Effector memory CD4-positive, alpha-beta T cell (primary cell): ENCODE measurements around the gene PIP4K2A.
A peak's percentile ranks its signal among the peaks of the same experiment; 100 is the strongest.

Experiments used
- DNase-seq, 3 donors: peaks; one replicate each; pipeline ENCODE4 v3.0.0-alpha.2; 2020
- H3K27ac ChIP-seq: 2 replicates; pipeline ENCODE4 v1.7.0; 2013; ENCODE audit warnings: mild to moderate bottlenecking, low read length, moderate library complexity; ENCODE audit not compliant: insufficient read depth, poor library complexity, severe bottlenecking
- H3K27me3 ChIP-seq: replicated peaks from 2 replicates; pipeline ENCODE4 v1.7.0; 2013; ENCODE audit warnings: mild to moderate bottlenecking, low read length; ENCODE audit not compliant: insufficient read depth, control insufficient read depth, poor library complexity, severe bottlenecking
- H3K36me3 ChIP-seq: 2 replicates; pipeline ENCODE4 v1.7.0; 2013; ENCODE audit warnings: mild to moderate bottlenecking, low read length, moderate library complexity; ENCODE audit not compliant: control insufficient read depth, insufficient read depth
- H3K4me1 ChIP-seq: 2 replicates; pipeline ENCODE4 v1.7.0; 2013; ENCODE audit warnings: low read length, mild to moderate bottlenecking; ENCODE audit not compliant: control insufficient read depth, insufficient read depth, poor library complexity, severe bottlenecking
- H3K4me3 ChIP-seq: 2 replicates; pipeline ENCODE4 v1.7.0; 2013; ENCODE audit warnings: low read length, low read depth, mild to moderate bottlenecking; ENCODE audit not compliant: insufficient read depth, poor library complexity, severe bottlenecking
- H3K9me3 ChIP-seq: 2 replicates; pipeline ENCODE4 v1.7.0; 2013; ENCODE audit warnings: mild to moderate bottlenecking, low read length, moderate library complexity; ENCODE audit not compliant: control insufficient read depth

PIP4K2A gene

GRCh38 chr10:22712211-22712955 is 2.0 kb downstream of the PIP4K2A start:
- peak overlapping the region; percentile 81 for H3K27ac ChIP-seq
- peak overlapping the region; percentile 95 for H3K4me3 ChIP-seq
- H3K27me3 ChIP-seq, result no peaks in the 10 kb centered on the region
- H3K4me1 ChIP-seq, result peaks cover 43% of the 10 kb centered on the region
- no peaks in the 10 kb centered on the region for H3K36me3 ChIP-seq
- H3K9me3 ChIP-seq, result no peaks in the 10 kb centered on the region
- no peak for DNase-seq

- Histone ChIP-seq H3K4me3 (peak overlapping the region; percentile 3), H3K27me3 (no peaks in the 10 kb centered on the region), H3K9me3 (no peaks in the 10 kb centered on the region), H3K4me1 (peaks cover 49% of the 10 kb centered on the region), H3K36me3 (no peaks in the 10 kb centered on the region), H3K27ac (peak overlapping the region; percentile 43)
- no peak for DNase-seq
Observed at GRCh38 chr10:22711373-22711772, 3.0 kb downstream of the PIP4K2A start.

- peak overlapping the region; percentile 11 for H3K27ac ChIP-seq
- H3K36me3 ChIP-seq, result no peaks in the 10 kb centered on the region
- no peaks in the 10 kb centered on the region for H3K27me3 ChIP-seq
- no peaks in the 10 kb centered on the region for H3K9me3 ChIP-seq
- no peak overlapping the region for H3K4me3 ChIP-seq
- no peak for DNase-seq
- peaks cover 57% of the 10 kb centered on the region for H3K4me1 ChIP-seq
Observed at GRCh38 chr10:22710139-22710745, 4.1 kb downstream of the PIP4K2A start.

- Histone ChIP-seq H3K9me3 (no peaks in the 10 kb centered on the region), H3K27ac (no peak overlapping the region), H3K4me1 (peaks cover 53% of the 10 kb centered on the region), H3K36me3 (no peaks in the 10 kb centered on the region), H3K27me3 (no peaks in the 10 kb centered on the region), H3K4me3 (no peak overlapping the region)
- DNase-seq, result no peak
Observed at GRCh38 chr10:22708772-22709171, 5.6 kb downstream of the PIP4K2A start.

- H3K36me3 ChIP-seq, result no peaks in the 10 kb centered on the region
- no peak overlapping the region for H3K4me3 ChIP-seq
- peak overlapping the region; percentile 35 for H3K27ac ChIP-seq
- H3K9me3 ChIP-seq, result no peaks in the 10 kb centered on the region
- H3K27me3 ChIP-seq, result no peaks in the 10 kb centered on the region
- peaks cover 60% of the 10 kb centered on the region for H3K4me1 ChIP-seq
- DNase-seq, result no peak
Observed at GRCh38 chr10:22705527-22705926, 8.9 kb downstream of the PIP4K2A start.

GRCh38 chr10:22704942-22705341 is 9.4 kb downstream of the PIP4K2A start:
- DNase-seq, result no peak
- no peaks in the 10 kb centered on the region for H3K36me3 ChIP-seq
- H3K4me3 ChIP-seq, result no peak overlapping the region
- H3K27me3 ChIP-seq, result no peaks in the 10 kb centered on the region
- no peaks in the 10 kb centered on the region for H3K9me3 ChIP-seq
- peak overlapping the region; percentile 12 for H3K27ac ChIP-seq
- H3K4me1 ChIP-seq, result peaks cover 54% of the 10 kb centered on the region

- H3K27me3 ChIP-seq, result no peaks in the 10 kb centered on the region
- DNase-seq, result no peak
- H3K27ac ChIP-seq, result peak overlapping the region; percentile 12
- no peaks in the 10 kb centered on the region for H3K9me3 ChIP-seq
- no peaks in the 10 kb centered on the region for H3K36me3 ChIP-seq
- peaks cover 50% of the 10 kb centered on the region for H3K4me1 ChIP-seq
- H3K4me3 ChIP-seq, result no peak overlapping the region
Observed at GRCh38 chr10:22704471-22704911, 9.9 kb downstream of the PIP4K2A start.

- peak overlapping the region; percentile 3 for H3K27ac ChIP-seq
Observed at GRCh38 chr10:22702348-22702747, 12.0 kb downstream of the PIP4K2A start.

GRCh38 chr10:22701132-22701826 is 13.1 kb downstream of the PIP4K2A start:
- Histone ChIP-seq H3K36me3 (no peaks in the 10 kb centered on the region), H3K27me3 (no peaks in the 10 kb centered on the region), H3K4me3 (no peak overlapping the region), H3K4me1 (peaks cover 30% of the 10 kb centered on the region), H3K9me3 (no peaks in the 10 kb centered on the region), H3K27ac (peak overlapping the region; percentile 44)
- DNase-seq, result no peak

More at GRCh38 chr10:22702348-22702747, 12.0 kb downstream of the PIP4K2A start:
- H3K27me3 ChIP-seq, result no peaks in the 10 kb centered on the region
- no peak for DNase-seq
- H3K36me3 ChIP-seq, result no peaks in the 10 kb centered on the region
- no peak overlapping the region for H3K4me3 ChIP-seq
- H3K9me3 ChIP-seq, result no peaks in the 10 kb centered on the region
- peaks cover 32% of the 10 kb centered on the region for H3K4me1 ChIP-seq

GRCh38 chr10:22700489-22700888 is 13.9 kb downstream of the PIP4K2A start:
- H3K9me3 ChIP-seq, result no peaks in the 10 kb centered on the region
- H3K36me3 ChIP-seq, result no peaks in the 10 kb centered on the region
- H3K27me3 ChIP-seq, result no peaks in the 10 kb centered on the region
- peaks cover 25% of the 10 kb centered on the region for H3K4me1 ChIP-seq
- H3K4me3 ChIP-seq, result no peak overlapping the region
- no peak for DNase-seq
- H3K27ac ChIP-seq, result peak overlapping the region; percentile 16
